Measurements from ENCODE around the gene RHBDD1. TPM values are rescaled to one million over a fixed set of nuclear protein-coding genes. Genes with fewer than 3 reads are reported as not detected.

RHBDD1 gene
- total RNA-seq, 1 donor from 2014 or later = 3.7 TPM

GRCh38 chr2:226849349-226849748, 13.5 kb downstream of the RHBDD1 start:
- no peak overlapping the region for H3K4me3 ChIP-seq
- H3K9me3 ChIP-seq = no peaks in the 10 kb centered on the region
- no peaks in the 10 kb centered on the region for H3K36me3 ChIP-seq
- H3K27me3 ChIP-seq = no peaks in the 10 kb centered on the region
- intact Hi-C loops (cut with DNase I) = no loop called here
- TF ChIP-seq, protein P1, sequence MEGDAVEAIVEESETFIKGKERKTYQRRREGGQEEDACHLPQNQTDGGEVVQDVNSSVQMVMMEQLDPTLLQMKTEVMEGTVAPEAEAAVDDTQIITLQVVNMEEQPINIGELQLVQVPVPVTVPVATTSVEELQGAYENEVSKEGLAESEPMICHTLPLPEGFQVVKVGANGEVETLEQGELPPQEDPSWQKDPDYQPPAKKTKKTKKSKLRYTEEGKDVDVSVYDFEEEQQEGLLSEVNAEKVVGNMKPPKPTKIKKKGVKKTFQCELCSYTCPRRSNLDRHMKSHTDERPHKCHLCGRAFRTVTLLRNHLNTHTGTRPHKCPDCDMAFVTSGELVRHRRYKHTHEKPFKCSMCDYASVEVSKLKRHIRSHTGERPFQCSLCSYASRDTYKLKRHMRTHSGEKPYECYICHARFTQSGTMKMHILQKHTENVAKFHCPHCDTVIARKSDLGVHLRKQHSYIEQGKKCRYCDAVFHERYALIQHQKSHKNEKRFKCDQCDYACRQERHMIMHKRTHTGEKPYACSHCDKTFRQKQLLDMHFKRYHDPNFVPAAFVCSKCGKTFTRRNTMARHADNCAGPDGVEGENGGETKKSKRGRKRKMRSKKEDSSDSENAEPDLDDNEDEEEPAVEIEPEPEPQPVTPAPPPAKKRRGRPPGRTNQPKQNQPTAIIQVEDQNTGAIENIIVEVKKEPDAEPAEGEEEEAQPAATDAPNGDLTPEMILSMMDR (IDR thresholded peaks at IDR 0.05) = no peak
- no peak for DNase-seq (ENCODE audit: low spot score in 2 of 2)
- H3K27ac ChIP-seq = no peak overlapping the region
- H3K4me1 ChIP-seq = no peaks in the 10 kb centered on the region

- no peak overlapping the region for H3K4me3 ChIP-seq
- H3K36me3 ChIP-seq = no peaks in the 10 kb centered on the region
- intact Hi-C loops (cut with DNase I) = no loop called here
- TF ChIP-seq, protein P1 (IDR thresholded peaks at IDR 0.05) = no peak
- H3K4me1 ChIP-seq = no peaks in the 10 kb centered on the region
- H3K27me3 ChIP-seq = no peaks in the 10 kb centered on the region
- H3K9me3 ChIP-seq = no peaks in the 10 kb centered on the region
- H3K27ac ChIP-seq = no peak overlapping the region
- DNase-seq (ENCODE audit: low spot score in 2 of 2) = no peak
Observed at GRCh38 chr2:226850024-226850423, 14.2 kb downstream of the RHBDD1 start.

DNA sequence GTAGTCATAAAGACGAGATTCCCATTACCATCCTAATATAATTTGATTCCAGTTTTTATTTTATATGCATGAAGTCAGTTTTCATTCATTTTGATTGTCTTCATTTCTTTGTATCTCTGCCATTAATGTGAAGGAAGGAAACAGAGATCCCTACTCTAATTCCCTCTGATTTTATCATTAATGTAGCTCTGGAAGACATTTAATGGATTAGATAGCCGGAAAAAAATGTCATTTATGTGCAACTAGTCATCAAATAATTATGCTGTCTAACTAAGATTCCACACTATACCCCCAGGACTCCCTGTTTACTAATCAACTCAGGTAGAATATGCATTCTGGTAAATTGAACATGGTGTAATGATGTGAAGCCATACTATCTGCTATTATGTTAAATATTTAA, 19.9 kb downstream of the RHBDD1 start:
- no peak overlapping the region for H3K27ac ChIP-seq
- no peaks in the 10 kb centered on the region for H3K36me3 ChIP-seq
- TF ChIP-seq, protein P1 (IDR thresholded peaks at IDR 0.05) = no peak
- intact Hi-C loops (cut with DNase I) = no loop called here
- no peak overlapping the region for H3K4me3 ChIP-seq
- H3K27me3 ChIP-seq = no peaks in the 10 kb centered on the region
- H3K9me3 ChIP-seq = no peaks in the 10 kb centered on the region
- no peak for DNase-seq (ENCODE audit: low spot score in 2 of 2)
- H3K4me1 ChIP-seq = no peaks in the 10 kb centered on the region

DNA sequence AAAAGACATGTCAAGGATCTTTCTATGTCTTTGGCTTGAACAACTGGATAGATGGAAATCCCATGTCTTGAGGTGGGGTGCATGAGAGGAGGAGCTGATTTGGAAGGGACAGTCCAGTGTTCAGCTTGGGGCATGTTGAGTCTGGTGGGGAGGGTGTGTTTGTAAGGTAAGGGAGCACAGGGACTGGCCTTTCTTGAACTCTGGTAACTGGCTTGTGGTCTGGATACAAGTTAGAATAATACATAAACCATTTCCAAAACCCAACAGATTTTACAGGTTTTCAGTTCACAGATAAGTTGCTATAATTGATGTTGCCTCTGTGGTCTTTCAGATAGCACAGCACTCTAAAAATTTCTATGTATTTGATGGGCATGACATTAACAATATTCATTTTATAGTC, 24.2 kb downstream of the RHBDD1 start:
- DNase-seq (ENCODE audit: low spot score in 2 of 2) = no peak
- Histone ChIP-seq H3K27me3 (no peaks in the 10 kb centered on the region), H3K4me3 (no peak overlapping the region), H3K27ac (no peak overlapping the region), H3K36me3 (peaks cover 3 to 5% of the 10 kb centered on the region in 2 donors), H3K4me1 (no peaks in the 10 kb centered on the region), H3K9me3 (no peaks in the 10 kb centered on the region)
- intact Hi-C loops (cut with DNase I) = no loop called here
- TF ChIP-seq, protein P1 (IDR thresholded peaks at IDR 0.05) = no peak

GRCh38 chr2:226862623-226863022, 26.8 kb downstream of the RHBDD1 start:
- TF ChIP-seq, protein P1 (IDR thresholded peaks at IDR 0.05) = no peak
- Histone ChIP-seq H3K4me1 (no peaks in the 10 kb centered on the region), H3K27ac (no peak overlapping the region), H3K36me3 (peaks cover 9 to 12% of the 10 kb centered on the region in 2 donors), H3K4me3 (no peak overlapping the region), H3K9me3 (no peaks in the 10 kb centered on the region), H3K27me3 (no peaks in the 10 kb centered on the region)
- intact Hi-C loops (cut with DNase I) = no loop called here
- DNase-seq (ENCODE audit: low spot score in 2 of 2) = no peak

DNA sequence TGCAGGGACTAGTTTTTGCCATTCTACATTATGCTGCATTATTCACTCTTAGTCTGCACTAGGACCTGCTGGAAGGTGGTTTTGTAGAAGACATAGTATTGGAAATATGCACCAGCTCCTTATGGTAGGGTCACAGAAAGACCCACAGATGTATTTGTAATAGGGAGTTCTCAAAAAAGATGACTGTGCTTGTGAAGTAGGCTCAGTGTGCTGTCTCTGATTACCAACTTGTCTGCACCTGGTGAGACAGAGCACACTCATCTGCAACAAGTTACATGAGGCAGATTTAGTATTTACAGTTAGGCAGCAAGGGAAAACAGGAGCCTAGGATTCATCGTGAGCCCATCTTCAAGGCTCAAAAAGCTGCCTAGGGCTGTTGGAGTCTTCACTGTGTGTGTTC, 29.4 kb downstream of the RHBDD1 start:
- intact Hi-C loops (cut with DNase I) = no loop called here
- H3K4me1 ChIP-seq = no peaks in the 10 kb centered on the region

More for the DNA sequence above, 29.4 kb downstream of the RHBDD1 start:
- H3K4me3 ChIP-seq = no peak overlapping the region
- H3K27me3 ChIP-seq = no peaks in the 10 kb centered on the region
- DNase-seq (ENCODE audit: low spot score in 2 of 2) = no peak
- no peak overlapping the region for H3K27ac ChIP-seq
- TF ChIP-seq, protein P1 (IDR thresholded peaks at IDR 0.05) = no peak
- H3K9me3 ChIP-seq = no peaks in the 10 kb centered on the region
- H3K36me3 ChIP-seq = peaks cover 9 to 29% of the 10 kb centered on the region in 2 donors

Data from ascending aorta (tissue), 2 donors.